OCI-LY3 (cell line): ENCODE results near the gene MMP23B.
"Not testable (repeated sequence)": the region's sequence is repeated elsewhere in the genome, so short reads cannot be mapped to it uniquely, and the experiment has no call there.

Source experiments
- H2AFZ ChIP-seq: fragments of 200-600, 300-600 bp; shearing (Covaris generic); 2 replicates; pipeline ENCODE4 v1.6.0; 2014; ENCODE audit warnings: antibody characterized with exemption, low read depth, low read length
- H3K27ac ChIP-seq: fragments of 200-600, 300-600 bp; sonication (generic); 2 replicates; pipeline ENCODE4 v1.5.1; 2014; ENCODE audit warnings: mild to moderate bottlenecking, low read length, moderate library complexity, mixed read lengths
- H3K27me3 ChIP-seq: fragments of 200-600, 300-600 bp; sonication (generic); 2 replicates; pipeline ENCODE4 v1.6.1; 2014; ENCODE audit warnings: low read depth, low read length, mixed read lengths
- H3K36me3 ChIP-seq: fragments of 200-600, 300-600 bp; sonication (generic); replicated peaks from 2 replicates; pipeline ENCODE3; 2014; ENCODE audit warnings: low read depth, low read length, mixed read lengths
- H3K4me1 ChIP-seq: fragments of 300-600, 200-600 bp; sonication (generic); 2 replicates; pipeline ENCODE4 v1.6.1; 2014; ENCODE audit warnings: low read length, mixed read lengths
- H3K4me2 ChIP-seq: fragments of 200-600, 300-600 bp; sonication (generic); 2 replicates; pipeline ENCODE4 v1.6.1; 2014; ENCODE audit warnings: low read length, mixed read lengths
- H3K4me3 ChIP-seq: fragments of 300-600, 200-600 bp; sonication (generic); 2 replicates; pipeline ENCODE4 v1.5.1; 2014; ENCODE audit warnings: antibody characterized with exemption, mild to moderate bottlenecking, low read length, moderate library complexity
- H3K79me2 ChIP-seq: fragments of 300-600, 200-600 bp; shearing (Covaris generic); 2 replicates; pipeline ENCODE4 v1.6.1; 2014; ENCODE audit warnings: mild to moderate bottlenecking, low read length, mixed read lengths
- H3K9ac ChIP-seq: fragments of 300-600, 200-600 bp; shearing (Covaris generic); 2 replicates; pipeline ENCODE4 v1.6.0; 2014; ENCODE audit warnings: mild to moderate bottlenecking, low read length, moderate library complexity
- H3K9me3 ChIP-seq: fragments of 200-600, 300-600 bp; shearing (Covaris generic); 2 replicates; pipeline ENCODE4 v1.6.1; 2014; ENCODE audit warnings: low read length, mixed read lengths; ENCODE audit not compliant: insufficient read depth
- H4K20me1 ChIP-seq: fragments of 200-600, 300-600 bp; sonication (generic); 2 replicates; pipeline ENCODE4 v1.6.1; 2016; ENCODE audit warnings: low read length, mixed read lengths; ENCODE audit not compliant: insufficient read depth
- EZH2phosphoT487 ChIP-seq: fragments of 200-600 bp; shearing (Covaris generic); IDR thresholded peaks from 2 replicates; pipeline ENCODE4 v1.6.1; 2018; ENCODE audit warnings: antibody characterized with exemption, mixed run types, low read depth
- TF ChIP-seq, protein P1 (sequence below): fragments of 200-600, 300-600 bp; sonication (generic); IDR thresholded peaks from 2 replicates; pipeline ENCODE4 v1.5.1; 2014; ENCODE audit warnings: antibody characterized with exemption, low read length, low read depth

Gene MMP23B

DNA sequence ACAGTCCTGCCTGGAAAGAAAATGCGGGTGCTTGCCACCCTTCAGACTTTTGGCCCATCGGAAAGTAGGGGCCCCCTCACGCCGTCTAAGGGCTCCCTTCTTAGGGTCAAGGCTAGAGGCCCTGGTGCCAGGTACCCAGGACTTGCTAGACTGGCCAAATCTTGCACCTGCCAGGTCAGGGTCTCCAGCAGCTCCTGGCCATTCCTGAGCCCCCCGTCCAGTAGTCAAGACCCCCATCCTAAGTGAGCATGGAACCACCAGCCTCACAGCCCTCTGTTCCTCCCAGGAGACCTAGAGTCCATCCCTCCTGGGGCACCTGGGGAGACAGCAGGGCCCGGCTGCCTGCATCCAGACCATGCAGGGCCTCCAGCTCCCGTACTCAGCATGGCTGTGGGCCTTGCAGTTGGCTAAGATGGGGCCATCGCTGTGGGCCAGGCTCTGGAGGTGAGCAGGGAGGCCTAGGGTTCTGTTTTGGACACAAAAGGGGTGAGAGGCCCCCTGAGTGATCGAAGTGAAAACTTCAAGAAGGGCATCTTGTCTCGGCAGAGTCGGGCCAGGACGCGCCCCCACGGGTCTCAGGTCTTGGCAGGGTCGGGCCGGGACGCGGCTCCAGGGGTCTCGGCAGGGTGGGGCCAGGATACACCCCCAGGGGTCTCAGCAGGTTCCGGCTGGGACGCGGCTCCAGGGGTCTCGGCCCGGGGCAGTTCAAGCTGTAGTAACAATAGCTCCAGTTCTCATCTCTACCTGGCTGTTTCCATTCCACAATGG lies 38.0 kb upstream of the MMP23B start:
- Histone ChIP-seq H4K20me1 (no peaks in the 10 kb centered on the region), H3K4me2 (no peak overlapping the region), H3K4me3 (no peak overlapping the region), H3K79me2 (no peaks in the 10 kb centered on the region), H2AFZ (no peak overlapping the region), H3K36me3 (no peaks in the 10 kb centered on the region), H3K4me1 (peaks cover 13% of the 10 kb centered on the region), H3K27me3 (peaks cover 12% of the 10 kb centered on the region; the same call in 1 of the 2 replicates), H3K27ac (no peak overlapping the region), H3K9me3 (no peaks in the 10 kb centered on the region), H3K9ac (no peak overlapping the region)
- TF ChIP-seq, protein P1, sequence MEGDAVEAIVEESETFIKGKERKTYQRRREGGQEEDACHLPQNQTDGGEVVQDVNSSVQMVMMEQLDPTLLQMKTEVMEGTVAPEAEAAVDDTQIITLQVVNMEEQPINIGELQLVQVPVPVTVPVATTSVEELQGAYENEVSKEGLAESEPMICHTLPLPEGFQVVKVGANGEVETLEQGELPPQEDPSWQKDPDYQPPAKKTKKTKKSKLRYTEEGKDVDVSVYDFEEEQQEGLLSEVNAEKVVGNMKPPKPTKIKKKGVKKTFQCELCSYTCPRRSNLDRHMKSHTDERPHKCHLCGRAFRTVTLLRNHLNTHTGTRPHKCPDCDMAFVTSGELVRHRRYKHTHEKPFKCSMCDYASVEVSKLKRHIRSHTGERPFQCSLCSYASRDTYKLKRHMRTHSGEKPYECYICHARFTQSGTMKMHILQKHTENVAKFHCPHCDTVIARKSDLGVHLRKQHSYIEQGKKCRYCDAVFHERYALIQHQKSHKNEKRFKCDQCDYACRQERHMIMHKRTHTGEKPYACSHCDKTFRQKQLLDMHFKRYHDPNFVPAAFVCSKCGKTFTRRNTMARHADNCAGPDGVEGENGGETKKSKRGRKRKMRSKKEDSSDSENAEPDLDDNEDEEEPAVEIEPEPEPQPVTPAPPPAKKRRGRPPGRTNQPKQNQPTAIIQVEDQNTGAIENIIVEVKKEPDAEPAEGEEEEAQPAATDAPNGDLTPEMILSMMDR = no peak

DNA sequence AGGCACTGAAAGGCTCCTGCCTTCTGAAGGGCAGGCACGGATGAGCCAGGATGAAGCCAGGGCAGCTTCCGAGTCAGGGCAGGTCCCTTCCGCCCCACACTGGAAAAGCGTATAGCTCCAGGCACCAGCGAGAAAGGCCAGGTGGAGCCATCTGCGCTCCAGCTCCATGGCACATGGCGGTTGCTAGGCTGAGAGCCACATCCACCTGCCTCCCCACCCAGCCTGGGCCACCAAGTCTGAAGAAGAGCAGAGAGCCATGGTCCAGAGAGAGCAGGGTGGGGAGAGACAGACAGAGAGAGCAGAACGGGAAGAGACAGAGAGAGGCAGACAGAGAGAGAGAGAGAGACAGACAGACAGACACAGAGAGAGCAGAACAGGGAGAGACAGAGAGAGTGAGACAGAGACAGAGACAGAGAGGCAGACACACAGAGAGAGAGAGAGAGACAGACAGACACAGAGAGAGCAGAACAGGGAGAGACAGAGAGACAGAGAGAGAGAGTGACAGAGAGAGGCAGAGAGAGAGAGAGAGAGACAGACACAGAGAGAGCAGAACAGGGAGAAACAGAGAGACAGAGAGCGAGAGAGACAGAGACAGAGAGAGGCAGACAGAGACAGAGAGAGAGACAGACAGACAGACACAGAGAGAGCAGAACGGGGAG lies 37.2 kb upstream of the MMP23B start:
- H3K4me3 ChIP-seq = no peak overlapping the region
- no peak overlapping the region for H3K9ac ChIP-seq
- peaks cover 13% of the 10 kb centered on the region for H3K4me1 ChIP-seq
- H3K79me2 ChIP-seq = no peaks in the 10 kb centered on the region
- no peaks in the 10 kb centered on the region for H4K20me1 ChIP-seq
- H2AFZ ChIP-seq = no peak overlapping the region
- no peak overlapping the region for H3K27ac ChIP-seq
- peaks cover 12% of the 10 kb centered on the region; the same call in 1 of the 2 replicates for H3K27me3 ChIP-seq
- TF ChIP-seq EZH2phosphoT487 = no peak
- TF ChIP-seq, protein P1 = no peak
- H3K4me2 ChIP-seq = no peak overlapping the region
- no peaks in the 10 kb centered on the region for H3K9me3 ChIP-seq
- no peaks in the 10 kb centered on the region for H3K36me3 ChIP-seq

GRCh38 chr1:1595341-1595740 lies 36.6 kb upstream of the MMP23B start:
- not testable (repeated sequence) for H3K9ac ChIP-seq, H3K36me3 ChIP-seq, H4K20me1 ChIP-seq, H3K79me2 ChIP-seq, H3K27ac ChIP-seq, H3K9me3 ChIP-seq, H2AFZ ChIP-seq, H3K4me2 ChIP-seq, H3K4me3 ChIP-seq
- peaks cover 13% of the 10 kb centered on the region for H3K4me1 ChIP-seq
- H3K27me3 ChIP-seq = peaks cover 12% of the 10 kb centered on the region; the same call in 1 of the 2 replicates

GRCh38 chr1:1596493-1597274 lies 35.3 kb upstream of the MMP23B start:
- peaks cover 12% of the 10 kb centered on the region; the same call in 1 of the 2 replicates for H3K27me3 ChIP-seq
- TF ChIP-seq, protein P1 = no peak
- no peak for TF ChIP-seq EZH2phosphoT487

More at GRCh38 chr1:1596493-1597274, 35.3 kb upstream of the MMP23B start:
- Histone ChIP-seq H3K4me2 (peak overlapping the region; percentile 26), H4K20me1 (no peaks in the 10 kb centered on the region), H3K4me3 (no peak overlapping the region), H3K9me3 (no peaks in the 10 kb centered on the region), H3K4me1 (peaks cover 13% of the 10 kb centered on the region), H3K27ac (no peak overlapping the region), H3K9ac (no peak overlapping the region), H2AFZ (no peak overlapping the region), H3K79me2 (no peaks in the 10 kb centered on the region), H3K36me3 (no peaks in the 10 kb centered on the region)
